Endothelial cell (in vitro differentiated cells): Measurements from ENCODE around the gene ING4. TPM values are rescaled to one million over a fixed set of nuclear protein-coding genes. Genes with fewer than 3 reads are reported as not detected.
"Not testable (repeated sequence)": the region's sequence is repeated elsewhere in the genome, so short reads cannot be mapped to it uniquely, and the experiment has no call there.

Experiments used
- DNase-seq: peaks from one replicate; pipeline ENCODE4 v3.0.0; 2021; ENCODE audit warnings: low spot score
- H3K27ac Mint-ChIP-seq: one replicate; pipeline ENCODE4 v1.8.0; 2021; ENCODE audit warnings: mixed read lengths, inconsistent platforms; ENCODE audit not compliant: unreplicated experiment
- H3K27me3 Mint-ChIP-seq: one replicate; pipeline ENCODE4 v1.8.0; 2021; ENCODE audit warnings: mild to moderate bottlenecking, moderate library complexity, mixed read lengths, inconsistent platforms; ENCODE audit not compliant: unreplicated experiment
- H3K36me3 Mint-ChIP-seq: one replicate; pipeline ENCODE4 v1.8.0; 2021; ENCODE audit warnings: mild to moderate bottlenecking, low read depth, mixed read lengths, inconsistent platforms; ENCODE audit not compliant: unreplicated experiment
- H3K4me1 Mint-ChIP-seq: one replicate; pipeline ENCODE4 v1.8.0; 2021; ENCODE audit warnings: mild to moderate bottlenecking, mixed read lengths, inconsistent platforms; ENCODE audit not compliant: unreplicated experiment
- H3K4me3 Mint-ChIP-seq: one replicate; pipeline ENCODE4 v1.8.0; 2021; ENCODE audit warnings: mild to moderate bottlenecking, mixed read lengths, inconsistent platforms; ENCODE audit not compliant: unreplicated experiment
- H3K9me3 Mint-ChIP-seq: one replicate; pipeline ENCODE4 v1.8.0; 2021; ENCODE audit warnings: mixed read lengths, inconsistent platforms; ENCODE audit not compliant: unreplicated experiment
- long read RNA-seq: library from polyadenylated mRNA; unstranded; transcript quantifications from one replicate; pipeline ENCODE4 v2.0.0, GENCODE V29; 2020; ENCODE audit not compliant: unreplicated experiment
- total RNA-seq: library from RNA; stranded (reverse); fragmentation: NEBNext Ultra II Directional; extraction: Animal tissue kit (Norgen Biotek cat#: 25700); gene quantifications from one replicate; pipeline ENCODE4 v1.2.1, GENCODE V29; 2021; ENCODE audit not compliant: unreplicated experiment
- TF ChIP-seq, protein P1 (sequence below): fragments of 200-600 bp; sonication (generic); IDR thresholded peaks from one replicate; pipeline ENCODE4 v1.5.0; 2021; ENCODE audit warnings: antibody characterized with exemption; ENCODE audit not compliant: unreplicated experiment

The ING4 gene
- total RNA-seq: 41.3 TPM
- long read RNA-seq, transcript ING4-201 (8 exons, 1,709 nt): major isoform, 17 of 49 reads
- long read RNA-seq, transcript ING4-202 (8 exons, 1,393 nt): minor isoform, 14 of 49 reads
- long read RNA-seq, partial matches to known transcripts: 3 of 49 reads
- long read RNA-seq, other reads (novel, unspliced or antisense): 9 of 49 reads

- peak; percentile 88 for DNase-seq
- TF ChIP-seq, protein P1, sequence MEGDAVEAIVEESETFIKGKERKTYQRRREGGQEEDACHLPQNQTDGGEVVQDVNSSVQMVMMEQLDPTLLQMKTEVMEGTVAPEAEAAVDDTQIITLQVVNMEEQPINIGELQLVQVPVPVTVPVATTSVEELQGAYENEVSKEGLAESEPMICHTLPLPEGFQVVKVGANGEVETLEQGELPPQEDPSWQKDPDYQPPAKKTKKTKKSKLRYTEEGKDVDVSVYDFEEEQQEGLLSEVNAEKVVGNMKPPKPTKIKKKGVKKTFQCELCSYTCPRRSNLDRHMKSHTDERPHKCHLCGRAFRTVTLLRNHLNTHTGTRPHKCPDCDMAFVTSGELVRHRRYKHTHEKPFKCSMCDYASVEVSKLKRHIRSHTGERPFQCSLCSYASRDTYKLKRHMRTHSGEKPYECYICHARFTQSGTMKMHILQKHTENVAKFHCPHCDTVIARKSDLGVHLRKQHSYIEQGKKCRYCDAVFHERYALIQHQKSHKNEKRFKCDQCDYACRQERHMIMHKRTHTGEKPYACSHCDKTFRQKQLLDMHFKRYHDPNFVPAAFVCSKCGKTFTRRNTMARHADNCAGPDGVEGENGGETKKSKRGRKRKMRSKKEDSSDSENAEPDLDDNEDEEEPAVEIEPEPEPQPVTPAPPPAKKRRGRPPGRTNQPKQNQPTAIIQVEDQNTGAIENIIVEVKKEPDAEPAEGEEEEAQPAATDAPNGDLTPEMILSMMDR: no peak
- Mint-ChIP-seq H3K36me3 (peaks cover 20% of the 10 kb centered on the region), H3K4me1 (peaks cover 18% of the 10 kb centered on the region), H3K4me3 (peak within 1 kb of the TSS; percentile 98), H3K27me3 (peaks cover 14% of the 10 kb centered on the region), H3K27ac (peak within 1 kb of the TSS; percentile 100), H3K9me3 (no peaks in the 10 kb centered on the region)
These were observed at the start of gene ING4 for GRCh38 chr12:6662906-6663742. Gene ING4, minus strand, starts transcription at chr12:6663119. Its CDS starts 18 bp downstream, at chr12:6663101.

- Mint-ChIP-seq H3K36me3 (no peaks in the 10 kb centered on the region), H3K27ac (no peak overlapping the region), H3K4me1 (no peaks in the 10 kb centered on the region), H3K4me3 (no peak overlapping the region), H3K27me3 (peaks cover 4% of the 10 kb centered on the region), H3K9me3 (no peaks in the 10 kb centered on the region)
- no peak for DNase-seq
- TF ChIP-seq, protein P1: no peak
These were observed 46.1 kb upstream of the ING4 start for GRCh38 chr12:6708960-6709394.

GRCh38 chr12:6708351-6708750, 45.4 kb upstream of the ING4 start:
- H3K36me3 Mint-ChIP-seq, H3K27ac Mint-ChIP-seq, H3K9me3 Mint-ChIP-seq, H3K27me3 Mint-ChIP-seq, H3K4me1 Mint-ChIP-seq, DNase-seq, H3K4me3 Mint-ChIP-seq: not testable (repeated sequence)

DNA sequence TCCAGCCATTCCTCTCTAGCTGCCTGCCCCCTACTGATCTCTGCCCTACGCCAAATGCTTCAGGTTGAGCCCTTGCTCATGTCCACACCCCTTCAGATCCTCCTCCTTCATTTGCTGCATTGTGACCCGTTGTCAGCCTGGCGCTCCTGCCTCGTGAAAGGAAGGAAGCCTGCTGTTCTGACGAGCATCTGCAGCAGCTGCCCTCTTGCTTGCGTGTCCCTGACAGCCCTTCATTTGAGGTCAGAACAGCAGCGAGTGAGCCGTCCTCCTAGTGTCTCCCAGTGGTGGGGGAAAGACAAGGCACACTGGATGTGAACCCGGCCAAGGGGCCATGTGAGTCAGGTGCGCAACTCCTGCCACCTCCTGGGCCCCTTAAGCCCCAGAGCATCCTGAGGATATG, 40.7 kb upstream of the ING4 start:
- peaks cover 21% of the 10 kb centered on the region for H3K27me3 Mint-ChIP-seq
- DNase-seq: no peak
- no peak overlapping the region for H3K4me3 Mint-ChIP-seq
- H3K4me1 Mint-ChIP-seq: peaks cover 13% of the 10 kb centered on the region
- TF ChIP-seq, protein P1: no peak
- no peak overlapping the region for H3K27ac Mint-ChIP-seq
- H3K36me3 Mint-ChIP-seq: peaks cover 7% of the 10 kb centered on the region
- no peaks in the 10 kb centered on the region for H3K9me3 Mint-ChIP-seq

DNA sequence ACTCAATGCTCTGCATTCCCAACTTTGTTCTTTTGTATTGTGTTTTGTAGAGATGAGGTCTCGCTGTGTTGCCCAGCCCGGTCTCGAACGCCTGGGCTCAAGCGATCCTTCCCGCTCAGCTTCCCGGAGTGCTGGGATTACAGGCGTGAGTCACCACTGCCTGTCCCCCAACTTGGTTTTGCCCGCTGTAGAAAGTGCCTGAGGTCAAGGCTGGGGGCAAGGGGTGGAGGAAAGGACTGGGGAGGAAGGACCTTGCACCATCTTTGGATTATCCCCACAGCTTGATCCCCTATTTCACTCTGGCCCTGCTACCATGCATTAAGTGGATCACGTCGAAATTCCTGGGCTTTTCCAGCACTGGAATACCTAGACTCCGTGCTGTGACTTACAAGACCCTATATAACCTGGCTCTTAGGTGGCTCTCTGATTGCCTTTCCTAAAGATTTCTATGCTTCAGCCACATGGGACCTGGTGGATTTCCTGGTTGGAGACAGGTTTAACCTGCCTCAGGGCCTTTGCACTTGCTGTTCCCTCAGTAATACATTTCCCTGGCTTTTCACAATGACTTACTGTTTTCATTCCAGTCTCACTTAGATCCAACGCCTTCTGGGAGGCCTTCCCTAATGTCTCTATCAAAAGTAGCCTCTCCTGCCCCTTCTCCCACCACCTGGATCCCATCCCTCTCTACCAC, 38.3 kb upstream of the ING4 start:
- H3K27me3 Mint-ChIP-seq: peaks cover 26% of the 10 kb centered on the region
- H3K4me1 Mint-ChIP-seq: peaks cover 13% of the 10 kb centered on the region
- H3K9me3 Mint-ChIP-seq: no peaks in the 10 kb centered on the region
- no peak for DNase-seq
- H3K36me3 Mint-ChIP-seq: peaks cover 10% of the 10 kb centered on the region
- TF ChIP-seq, protein P1: no peak
- H3K4me3 Mint-ChIP-seq: peak overlapping the region; percentile 34
- H3K27ac Mint-ChIP-seq: no peak overlapping the region
